ENCODE results near the gene ZNF281.
A peak's percentile ranks its signal among the peaks of the same experiment; 100 is the strongest.

Gene ZNF281

DNA sequence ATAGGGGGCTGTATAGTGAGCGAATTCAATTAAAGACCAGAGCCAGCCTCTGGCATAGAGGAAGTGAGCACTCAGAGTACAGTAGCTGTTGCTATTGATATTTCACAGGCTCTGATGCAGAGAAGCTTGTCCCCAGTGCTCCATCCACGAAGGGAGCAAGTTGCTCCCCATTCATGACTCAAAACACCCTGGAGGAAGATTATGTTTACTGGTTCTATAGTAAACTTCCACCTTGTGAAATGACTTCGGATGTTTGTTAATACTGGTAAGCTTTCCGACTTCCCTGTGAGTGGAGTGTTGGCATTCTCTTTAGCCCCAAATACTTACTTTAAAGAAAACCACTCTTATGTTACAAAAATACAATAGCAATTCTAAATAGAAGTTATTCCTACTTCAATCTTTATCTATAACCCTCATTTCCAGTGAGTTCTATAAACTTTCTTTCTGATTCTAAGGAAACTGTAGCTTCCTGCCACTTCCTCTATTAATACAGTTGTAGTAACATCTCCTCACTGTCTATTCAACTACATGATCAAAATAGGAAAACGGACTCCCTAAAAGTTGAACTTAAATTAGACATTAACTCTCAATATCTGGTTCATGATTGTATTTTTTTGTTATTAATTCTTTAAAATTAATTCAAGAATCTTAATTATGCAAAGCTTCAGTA lies 46.4 kb downstream of the ZNF281 start:
- DNase-seq, result peak; percentile 74 to 85

DNA sequence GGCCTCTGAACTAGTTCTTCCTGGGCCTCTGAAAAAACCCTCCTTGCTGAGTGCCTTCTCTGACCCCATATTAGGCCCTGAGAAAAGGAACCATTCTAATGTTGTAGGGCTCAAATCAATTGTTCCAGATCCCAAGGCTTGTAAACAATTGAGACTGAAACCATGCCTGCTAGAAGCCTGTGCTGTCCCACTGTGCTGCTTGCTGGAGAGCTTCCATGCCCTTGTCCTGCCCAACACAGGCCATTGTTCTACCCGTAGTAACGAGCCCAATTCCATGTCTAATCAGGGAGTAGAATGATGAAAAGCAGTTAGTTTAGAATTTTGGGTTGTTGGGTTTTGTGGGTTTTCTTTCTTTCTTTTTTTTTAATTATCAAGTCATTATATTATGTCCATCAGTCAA lies 47.4 kb downstream of the ZNF281 start:
- no peak for DNase-seq

DNA sequence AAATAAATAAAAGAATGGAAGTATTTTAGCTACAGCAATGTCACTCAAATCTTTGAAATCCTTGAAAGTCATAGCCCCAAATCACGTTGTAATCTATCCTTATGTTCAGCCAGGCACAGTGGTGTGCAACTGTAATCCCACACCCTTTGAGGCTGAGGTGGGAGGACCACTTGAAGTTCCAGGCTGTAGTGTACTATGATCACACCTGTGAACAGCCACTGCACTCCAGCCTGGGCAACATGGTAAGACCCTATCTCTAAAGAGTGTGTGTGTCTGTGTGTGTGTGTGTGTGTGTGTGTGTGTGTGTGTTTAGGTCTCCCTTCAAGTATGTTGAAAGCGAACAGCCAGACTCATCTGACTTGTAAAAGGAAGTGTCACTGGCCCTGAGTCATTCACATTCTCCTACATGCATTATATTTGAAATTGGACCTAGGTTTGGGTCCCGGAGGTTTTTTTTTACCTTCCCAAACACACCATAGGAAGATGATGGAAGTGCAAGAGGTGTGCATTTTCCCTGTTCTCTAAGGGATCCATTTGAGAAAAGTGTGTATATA lies 50.1 kb downstream of the ZNF281 start:
- DNase-seq, result peak; percentile 64 to 70

DNA sequence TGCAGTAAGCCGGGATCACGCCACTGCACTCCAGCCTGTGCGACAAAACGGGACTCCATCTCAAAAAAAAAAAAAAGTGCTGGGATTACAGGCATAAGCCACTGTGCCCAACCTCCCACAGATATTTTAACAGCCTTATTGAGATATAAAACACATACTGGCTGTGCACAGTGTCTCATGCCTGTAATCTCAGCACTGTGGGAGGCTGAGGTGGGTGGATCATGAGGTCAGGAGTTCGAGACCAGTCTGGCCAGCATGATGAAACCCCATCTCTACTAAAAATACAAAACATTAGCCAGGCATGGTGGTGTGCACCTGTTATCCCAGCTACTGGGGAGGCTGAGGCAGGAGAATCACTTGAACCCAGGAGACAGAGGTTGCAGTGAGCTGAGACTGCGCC lies 51.9 kb downstream of the ZNF281 start:
- DNase-seq, result peak in 1 of 2 donors; percentile 35

DNA sequence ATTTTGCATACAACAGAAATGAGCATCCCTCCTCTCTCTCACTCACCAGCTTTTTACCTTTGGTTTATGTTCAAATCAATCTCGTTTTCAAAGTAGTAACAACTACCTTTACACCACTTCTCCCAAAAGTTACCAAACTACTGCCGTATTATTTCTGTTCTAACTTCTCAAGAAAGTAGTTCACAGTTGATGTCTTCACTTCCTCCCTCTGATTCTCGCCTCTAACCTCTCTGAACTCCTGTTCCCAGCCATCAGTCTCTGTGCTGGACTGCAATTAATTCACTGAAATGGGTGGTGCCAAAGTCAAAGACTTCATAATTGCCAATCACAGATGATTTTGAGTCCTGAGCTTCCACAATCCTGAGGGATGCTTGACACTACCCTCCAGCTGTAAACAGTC lies 54.0 kb downstream of the ZNF281 start:
- DNase-seq, result peak; percentile 56 to 70

All from inflammatory macrophage (primary cell).